Measurements from ENCODE around the gene TMIGD3. TPM values are rescaled to one million over a fixed set of nuclear protein-coding genes. Genes with fewer than 3 reads are reported as not detected.
"Not testable (repeated sequence)": the region's sequence is repeated elsewhere in the genome, so short reads cannot be mapped to it uniquely, and the experiment has no call there.

The TMIGD3 gene
- polyA plus RNA-seq, 1 donor (not counting 4 experiments of a cell fraction or from before 2014, with no cell fraction given), result not detected

- Histone ChIP-seq H3K4me3 (ENCODE audit: control insufficient read depth in 2 of 3, extremely low read depth in 1 of 3, insufficient read depth in 2 of 3, low read depth in 1 of 3, low read length in 3 of 3) (no peak overlapping the region), H3K27me3 (ENCODE audit: control insufficient read depth, extremely low read depth, insufficient read depth, low read length) (no peaks in the 10 kb centered on the region), H4K20me1 (ENCODE audit: control insufficient read depth, extremely low read depth, insufficient read depth, low read length) (no peaks in the 10 kb centered on the region), H3K79me2 (ENCODE audit: control insufficient read depth, insufficient read depth, low read length) (no peaks in the 10 kb centered on the region), H3K36me3 (ENCODE audit: control insufficient read depth in 2 of 2, extremely low read depth in 1 of 2, insufficient read depth in 2 of 2, low read length in 2 of 2) (no peaks in the 10 kb centered on the region), H3K4me2 (ENCODE audit: control insufficient read depth, extremely low read depth, insufficient read depth, low read depth, low read length) (no peak overlapping the region), H3K4me1 (ENCODE audit: control insufficient read depth, extremely low read depth, insufficient read depth, low read length) (peaks cover 20% of the 10 kb centered on the region), H2AFZ (ENCODE audit: control insufficient read depth, low read length) (no peak overlapping the region), H3K9me3 (ENCODE audit: control insufficient read depth, low read depth, low read length) (no peaks in the 10 kb centered on the region), H3K27ac (ENCODE audit: control insufficient read depth, insufficient read depth, low read length) (no peak overlapping the region), H3K9me1 (ENCODE audit: control insufficient read depth, extremely low read depth, insufficient read depth, low read length) (no peaks in the 10 kb centered on the region), H3K9ac (ENCODE audit: control insufficient read depth, extremely low read depth, insufficient read depth, low read length) (no peak overlapping the region)
- TF ChIP-seq EZH2 (IDR thresholded peaks at IDR 0.05; ENCODE audit: low read length) (no peak), CTCF (optimal IDR thresholded peaks at IDR 0.05 in 1 of 3, IDR thresholded peaks at IDR 0.05 in 1 of 3, conservative IDR thresholded peaks at IDR 0.05 in 1 of 3; ENCODE audit: extremely low read depth in 1 of 3, insufficient read depth in 2 of 3, low read length in 3 of 3) (no peak)
- FAIRE-seq (no peak), DNase-seq (ENCODE audit: low read depth, low spot score) (no peak)
- dilution Hi-C loops (cut with MboI; ENCODE audit: extremely low pct_ligation_motif_present, low sequenced_read_pairs), result no loop called here
Observed at GRCh38 chr1:111552587-111552986, 49.2 kb upstream of the TMIGD3 start.

GRCh38 chr1:111551623-111552411, 48.4 kb upstream of the TMIGD3 start:
- FAIRE-seq, result no peak
- Histone ChIP-seq H3K36me3 (ENCODE audit: control insufficient read depth in 2 of 2, extremely low read depth in 1 of 2, insufficient read depth in 2 of 2, low read length in 2 of 2) (no peaks in the 10 kb centered on the region), H3K4me2 (ENCODE audit: control insufficient read depth, extremely low read depth, insufficient read depth, low read depth, low read length) (no peak overlapping the region), H2AFZ (ENCODE audit: control insufficient read depth, low read length) (no peak overlapping the region), H3K9me1 (ENCODE audit: control insufficient read depth, extremely low read depth, insufficient read depth, low read length) (no peaks in the 10 kb centered on the region), H3K9me3 (ENCODE audit: control insufficient read depth, low read depth, low read length) (no peaks in the 10 kb centered on the region), H3K79me2 (ENCODE audit: control insufficient read depth, insufficient read depth, low read length) (no peaks in the 10 kb centered on the region), H3K4me3 (ENCODE audit: control insufficient read depth in 2 of 3, extremely low read depth in 1 of 3, insufficient read depth in 2 of 3, low read depth in 1 of 3, low read length in 3 of 3) (no peak overlapping the region), H4K20me1 (ENCODE audit: control insufficient read depth, extremely low read depth, insufficient read depth, low read length) (no peaks in the 10 kb centered on the region), H3K27ac (ENCODE audit: control insufficient read depth, insufficient read depth, low read length) (no peak overlapping the region), H3K4me1 (ENCODE audit: control insufficient read depth, extremely low read depth, insufficient read depth, low read length) (peaks cover 20% of the 10 kb centered on the region), H3K9ac (ENCODE audit: control insufficient read depth, extremely low read depth, insufficient read depth, low read length) (no peak overlapping the region), H3K27me3 (ENCODE audit: control insufficient read depth, extremely low read depth, insufficient read depth, low read length) (no peaks in the 10 kb centered on the region)
- TF ChIP-seq EZH2 (IDR thresholded peaks at IDR 0.05; ENCODE audit: low read length) (no peak), CTCF (optimal IDR thresholded peaks at IDR 0.05 in 1 of 3, IDR thresholded peaks at IDR 0.05 in 1 of 3, conservative IDR thresholded peaks at IDR 0.05 in 1 of 3; ENCODE audit: extremely low read depth in 1 of 3, insufficient read depth in 2 of 3, low read length in 3 of 3) (no peak)
- dilution Hi-C loops (cut with MboI; ENCODE audit: extremely low pct_ligation_motif_present, low sequenced_read_pairs), result no loop called here
- DNase-seq (ENCODE audit: low read depth, low spot score), result no peak

GRCh38 chr1:111547786-111548185, 44.4 kb upstream of the TMIGD3 start:
- H2AFZ ChIP-seq (ENCODE audit: control insufficient read depth, low read length); H3K4me3 ChIP-seq (ENCODE audit: control insufficient read depth in 2 of 3, extremely low read depth in 1 of 3, insufficient read depth in 2 of 3, low read depth in 1 of 3, low read length in 3 of 3); H3K9ac ChIP-seq (ENCODE audit: control insufficient read depth, extremely low read depth, insufficient read depth, low read length); H4K20me1 ChIP-seq (ENCODE audit: control insufficient read depth, extremely low read depth, insufficient read depth, low read length); H3K79me2 ChIP-seq (ENCODE audit: control insufficient read depth, insufficient read depth, low read length); H3K9me1 ChIP-seq (ENCODE audit: control insufficient read depth, extremely low read depth, insufficient read depth, low read length); DNase-seq (ENCODE audit: low read depth, low spot score); H3K4me1 ChIP-seq (ENCODE audit: control insufficient read depth, extremely low read depth, insufficient read depth, low read length); dilution Hi-C loops (cut with MboI; ENCODE audit: extremely low pct_ligation_motif_present, low sequenced_read_pairs); H3K27me3 ChIP-seq (ENCODE audit: control insufficient read depth, extremely low read depth, insufficient read depth, low read length); H3K27ac ChIP-seq (ENCODE audit: control insufficient read depth, insufficient read depth, low read length); H3K4me2 ChIP-seq (ENCODE audit: control insufficient read depth, extremely low read depth, insufficient read depth, low read depth, low read length); H3K36me3 ChIP-seq (ENCODE audit: control insufficient read depth in 2 of 2, extremely low read depth in 1 of 2, insufficient read depth in 2 of 2, low read length in 2 of 2); H3K9me3 ChIP-seq (ENCODE audit: control insufficient read depth, low read depth, low read length): not testable (repeated sequence)
- peak; percentile 26 for FAIRE-seq
